PC-9 (cell line): ENCODE results near the gene MSLN. TPM values are rescaled to one million over a fixed set of nuclear protein-coding genes. Genes with fewer than 3 reads are reported as not detected.
"Not testable (repeated sequence)": the region's sequence is repeated elsewhere in the genome, so short reads cannot be mapped to it uniquely, and the experiment has no call there.

Experiments used
- BruUV-seq: library from RNA; stranded (reverse); fragments of 400-500 nt; replicated peaks from 2 replicates; lab custom pipeline; 2021; lab: Mats Ljungman, UMichigan
- CTCF ChIA-PET: fragments of 300-600 bp; sonication (Branson Sonifier 250); formaldehyde crosslinking; loops from one replicate; lab custom pipeline; 2022; ENCODE audit warnings: antibody characterized with exemption; lab: Charles Lee
- POLR2A ChIA-PET: fragments of 300-600 bp; sonication (Branson Sonifier 250); formaldehyde crosslinking; loops from one replicate; lab custom pipeline; 2022; ENCODE audit warnings: antibody characterized with exemption; ENCODE audit not compliant: unreplicated experiment; lab: Charles Lee
- DNase-seq, 2 experiments: peaks; one replicate each; pipeline versions ENCODE4 v3.0.0 to v3.0.0-alpha.2; 2015 to 2022; ENCODE audit warnings: mixed read lengths in 1 of 2
- H2AFZ ChIP-seq: fragments of 200-600 bp; sonication (generic); 2 replicates; pipeline ENCODE4 v1.8.1; 2017; ENCODE audit warnings: antibody characterized with exemption
- H3F3A ChIP-seq: fragments of 200-600 bp; sonication (generic); 2 replicates; pipeline ENCODE4 v1.8.1; 2017; ENCODE audit warnings: antibody characterized with exemption, mild to moderate bottlenecking, low read depth; ENCODE audit not compliant: insufficient read depth
- H3K27ac ChIP-seq: fragments of 200-600 bp; sonication (generic); 2 replicates; pipeline ENCODE4 v1.6.1; 2016; ENCODE audit warnings: mixed run types
- H3K27me3 ChIP-seq: fragments of 200-600 bp; sonication (generic); 2 replicates; pipeline ENCODE4 v1.6.1; 2016; ENCODE audit warnings: low read depth, mixed run types; ENCODE audit not compliant: insufficient read depth
- H3K36me3 ChIP-seq: fragments of 200-600 bp; sonication (generic); 2 replicates; pipeline ENCODE4 v1.6.1; 2016; ENCODE audit warnings: low read depth, mixed run types
- H3K4me1 ChIP-seq: fragments of 200-600 bp; sonication (generic); replicated peaks from 2 replicates; pipeline ENCODE4 v1.6.1; 2016; ENCODE audit warnings: mixed run types; ENCODE audit not compliant: insufficient read depth
- H3K4me2 ChIP-seq: fragments of 200-600 bp; sonication (generic); 2 replicates; pipeline ENCODE4 v1.6.1; 2017; ENCODE audit warnings: mixed run types
- H3K4me3 ChIP-seq: fragments of 200-600 bp; sonication (generic); 2 replicates; pipeline ENCODE4 v1.6.1; 2016; ENCODE audit warnings: mixed run types
- H3K79me2 ChIP-seq: fragments of 200-600 bp; sonication (generic); 2 replicates; pipeline ENCODE4 v1.6.1; 2017; ENCODE audit warnings: low read depth, mixed run types
- H3K9me2 ChIP-seq: fragments of 200-600 bp; sonication (generic); 2 replicates; pipeline ENCODE4 v1.8.1; 2017; ENCODE audit warnings: mild to moderate bottlenecking; ENCODE audit not compliant: insufficient read depth
- H3K9me3 ChIP-seq: fragments of 200-600 bp; sonication (generic); 2 replicates; pipeline ENCODE4 v1.8.1; 2016; ENCODE audit warnings: low read depth; ENCODE audit not compliant: insufficient read depth
- H4K20me1 ChIP-seq: fragments of 200-600 bp; sonication (generic); 2 replicates; pipeline ENCODE4 v1.8.1; 2017; ENCODE audit not compliant: insufficient read depth
- CTCF ChIP-seq: fragments of 200-600 bp; sonication (generic); conservative IDR thresholded peaks from 2 replicates; pipeline ENCODE4 v1.6.1; 2017; ENCODE audit warnings: mixed run types, antibody characterized with exemption, mild to moderate bottlenecking, moderate library complexity
- EZH2 ChIP-seq: fragments of 200-600 bp; sonication (generic); IDR thresholded peaks from 2 replicates; pipeline ENCODE4 v1.8.0; 2017; ENCODE audit warnings: antibody characterized with exemption, low read depth
- intact Hi-C: fragments of 100-400 bp; cut with micrococcal nuclease; formaldehyde crosslinking; loops from one replicate; pipeline ENCODE4 v1.10.0; 2022; ENCODE audit not compliant: unreplicated experiment
- total RNA-seq: library from RNA; stranded (reverse); gene quantifications from 2 replicates; pipeline ENCODE4 v1.2.3, GENCODE V29; 2021

MSLN gene
- total RNA-seq, 1 experiment from 2014 or later, result 59.9 TPM

- Histone ChIP-seq H3K27me3 (no peaks in the 10 kb centered on the region), H2AFZ (peak overlapping the region; percentile 96), H4K20me1 (no peaks in the 10 kb centered on the region), H3K4me2 (peak overlapping the region; percentile 95), H3K4me3 (peak overlapping the region; percentile 91), H3F3A (peaks cover 5% of the 10 kb centered on the region; the same call in 1 of the 2 replicates), H3K27ac (no peak overlapping the region), H3K36me3 (no peaks in the 10 kb centered on the region), H3K4me1 (no peaks in the 10 kb centered on the region; the same call in 1 of the 2 replicates), H3K9me3 (no peaks in the 10 kb centered on the region), H3K9me2 (no peaks in the 10 kb centered on the region), H3K79me2 (peaks cover 11% of the 10 kb centered on the region; the same call in 1 of the 2 replicates)
- POLR2A ChIA-PET, result interaction anchor here (0.7 kb wide), 1 partner anchor 45 kb away, joined by 3 read pairs; no protein-coding TSS in a partner anchor
- BruUV-seq, result TSS peak; percentile 76
- CTCF ChIA-PET, result interaction anchor here (1.2 kb wide), 1 partner anchor 21 kb away, joined by 5 read pairs; no protein-coding TSS in a partner anchor
- DNase-seq, result no peak
- intact Hi-C loops, result loop anchor here (1.0 to 2.0 kb wide), 3 partner anchors 12 to 36 kb away; partner anchors contain the start of gene MSLN
- TF ChIP-seq EZH2, result no peak
- TF ChIP-seq CTCF, result no peak
Measured at GRCh38 chr16:740459-740763, 20.1 kb upstream of the MSLN start.

GRCh38 chr16:740764-741505 lies 19.6 kb upstream of the MSLN start, which contains the start of gene CIAO3:
TSS of gene CIAO3 (minus strand) at chr16:740997. CDS start at chr16:740985, 12 bp downstream.
- H3K9me2 ChIP-seq, result no peaks in the 10 kb centered on the region
- H2AFZ ChIP-seq, result peak within 1 kb of the TSS; percentile 96
- H3K4me1 ChIP-seq, result no peaks in the 10 kb centered on the region; the same call in 1 of the 2 replicates
- H3K27ac ChIP-seq, result peak within 1 kb of the TSS; percentile 34; the same call in 1 of the 2 replicates
- no peaks in the 10 kb centered on the region for H4K20me1 ChIP-seq
- POLR2A ChIA-PET, result interaction anchor here (0.5 to 0.7 kb wide), 4 partner anchors 21 to 448 kb away, joined by 3 to 4 read pairs (median 4); no protein-coding TSS in a partner anchor
- H3K4me3 ChIP-seq, result peak within 1 kb of the TSS; percentile 91
- TF ChIP-seq EZH2 (no peak), CTCF (peak; percentile 82)
- peaks cover 11% of the 10 kb centered on the region; the same call in 1 of the 2 replicates for H3K79me2 ChIP-seq
- no peaks in the 10 kb centered on the region for H3K27me3 ChIP-seq
- H3F3A ChIP-seq, result peaks cover 5% of the 10 kb centered on the region; the same call in 1 of the 2 replicates
- peak; percentile 78 to 96 for DNase-seq
- intact Hi-C loops, result loop anchor here (1.0 to 2.0 kb wide), 3 partner anchors 13 to 36 kb away; partner anchors contain the start of gene MSLN
- H3K36me3 ChIP-seq, result no peaks in the 10 kb centered on the region
- BruUV-seq, result no TSS peak
- peak within 1 kb of the TSS; percentile 95 for H3K4me2 ChIP-seq
- H3K9me3 ChIP-seq, result no peaks in the 10 kb centered on the region
- CTCF ChIA-PET, result interaction anchor here (0.6 to 1.2 kb wide), 3 partner anchors 11 to 22 kb away, joined by 3 to 5 read pairs (median 4); no protein-coding TSS in a partner anchor

GRCh38 chr16:741986-742629 lies 18.4 kb upstream of the MSLN start:
- BruUV-seq, result no TSS peak
- Histone ChIP-seq H4K20me1 (no peaks in the 10 kb centered on the region), H3K4me2 (peak overlapping the region; percentile 78; the same call in 1 of the 2 replicates), H3F3A (peaks cover 5% of the 10 kb centered on the region; the same call in 1 of the 2 replicates), H3K36me3 (no peaks in the 10 kb centered on the region), H2AFZ (no peak overlapping the region), H3K27me3 (no peaks in the 10 kb centered on the region), H3K9me3 (no peaks in the 10 kb centered on the region), H3K4me1 (no peaks in the 10 kb centered on the region; the same call in 1 of the 2 replicates), H3K9me2 (no peaks in the 10 kb centered on the region), H3K4me3 (no peak overlapping the region), H3K27ac (no peak overlapping the region), H3K79me2 (peaks cover 11% of the 10 kb centered on the region; the same call in 1 of the 2 replicates)
- TF ChIP-seq EZH2, result no peak
- TF ChIP-seq CTCF, result no peak
- intact Hi-C loops, result loop anchor here (2.0 kb wide), 2 partner anchors 19 to 35 kb away; partner anchors contain the start of gene MSLN
- ChIA-PET POLR2A (interaction anchor here (0.5 kb wide), 1 partner anchor 19 kb away, joined by 3 read pairs; the partner anchor contains the start of gene MSLN), CTCF (interaction anchor here (0.6 to 0.7 kb wide), 4 partner anchors 14 to 47 kb away, joined by 3 to 10 read pairs (median 6); no protein-coding TSS in a partner anchor)
- DNase-seq, result peak in 1 of 2 experiments; percentile 12

- H3K9me2 ChIP-seq, POLR2A ChIA-PET, H3K36me3 ChIP-seq, H3K27ac ChIP-seq, BruUV-seq, intact Hi-C loops, H3F3A ChIP-seq, H3K4me1 ChIP-seq, H3K9me3 ChIP-seq, H3K4me3 ChIP-seq, H2AFZ ChIP-seq, H3K27me3 ChIP-seq, H3K4me2 ChIP-seq, H4K20me1 ChIP-seq, DNase-seq: not testable (repeated sequence)
- CTCF ChIA-PET, result interaction anchor here (0.6 to 0.7 kb wide), 2 partner anchors 45 to 47 kb away, joined by 3 to 7 read pairs; partner anchors contain the start of genes CHTF18 and RPUSD1
- peaks cover 11% of the 10 kb centered on the region; the same call in 1 of the 2 replicates for H3K79me2 ChIP-seq
Measured at GRCh38 chr16:742894-743293, 17.6 kb upstream of the MSLN start.
